ENCODE results near the gene IFT52.

DNA sequence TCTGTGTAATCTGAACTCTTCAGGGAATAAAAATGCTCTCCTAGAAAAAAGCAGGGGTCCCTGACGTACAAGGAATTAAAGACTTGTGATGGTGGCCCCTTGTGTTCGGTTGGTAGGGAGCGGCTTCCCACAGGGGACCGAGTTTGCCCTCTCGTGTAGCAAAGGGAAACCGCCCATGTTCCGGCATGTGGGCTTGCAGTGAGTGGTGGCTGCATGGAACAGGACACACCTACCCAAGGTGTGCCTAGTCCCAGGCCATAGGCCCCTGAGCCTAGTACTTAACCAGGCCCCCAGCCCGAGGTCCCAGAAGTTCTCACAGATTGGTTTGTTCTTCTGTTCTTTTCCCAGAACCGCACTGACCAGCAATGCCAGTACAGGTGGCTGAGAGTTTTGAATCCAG is 91.7 kb downstream of the IFT52 start:
- TF ChIP-seq POLR2AphosphoS5 (IDR thresholded peaks at IDR 0.05; ENCODE audit: borderline replicate concordance, low read depth, low read length) (no peak), EZH2 (IDR thresholded peaks at IDR 0.05) (no peak)

Data from SK-N-MC (cell line).